HG03196 (cell line): ENCODE measurements around the gene RASGRF1.
"Not testable (repeated sequence)": the region's sequence is repeated elsewhere in the genome, so short reads cannot be mapped to it uniquely, and the experiment has no call there.

Experiments
- ATAC-seq: cut with Tn5 transposase; IDR thresholded peaks from one replicate; pipeline ENCODE4 v1.9.1; 2021; ENCODE audit not compliant: unreplicated experiment

The RASGRF1 gene

DNA sequence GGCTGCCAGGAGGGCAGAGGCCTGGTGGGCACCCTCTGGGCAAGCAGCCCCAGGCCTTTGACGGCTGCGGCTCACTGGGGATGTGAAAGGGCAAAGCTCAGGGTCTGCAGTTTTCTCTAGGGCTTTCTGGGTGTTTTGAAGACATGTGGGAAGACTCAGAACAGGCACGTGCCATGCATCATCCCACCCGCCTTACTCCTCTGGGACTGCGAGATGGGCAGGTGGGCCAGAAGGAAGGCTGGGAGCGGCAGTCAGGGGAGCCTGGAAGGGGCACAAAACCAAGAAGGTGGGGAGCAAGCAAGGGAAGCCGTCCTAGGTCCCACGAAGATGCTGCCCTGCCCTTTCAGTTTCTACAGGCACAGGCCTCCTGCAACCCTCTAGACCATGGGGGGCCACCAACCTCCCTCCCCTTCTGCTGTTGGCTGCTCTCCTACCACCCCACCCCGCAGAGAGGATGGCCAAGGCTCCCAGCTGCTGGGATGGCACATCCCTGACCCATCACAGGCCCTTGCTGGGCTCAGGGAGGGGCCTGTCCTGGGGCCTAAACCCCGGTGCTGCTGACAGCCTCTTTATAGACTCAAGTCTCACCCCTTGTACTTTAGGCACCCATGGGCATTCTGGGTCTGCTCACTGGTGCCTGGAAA is 73.9 kb downstream of the RASGRF1 start:
- no peak for ATAC-seq

DNA sequence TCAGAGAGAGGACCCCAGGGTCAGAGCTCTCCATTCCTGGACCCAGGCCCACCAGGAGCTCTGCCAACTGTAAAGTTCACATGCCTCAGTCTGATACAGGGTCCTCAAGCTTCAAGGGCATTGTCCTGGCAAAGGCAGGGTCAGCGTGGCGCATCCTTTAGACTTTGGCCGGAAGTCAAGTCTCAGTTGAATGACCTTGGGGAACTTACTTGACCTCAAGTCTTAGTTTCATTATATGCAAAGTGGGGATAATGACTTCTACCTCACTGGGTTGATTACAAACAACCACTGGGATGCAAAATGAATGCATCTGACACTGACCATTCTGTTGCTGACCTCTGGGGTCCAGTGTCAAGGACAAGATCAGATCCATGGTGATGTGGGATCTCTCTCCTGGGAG is 75.2 kb downstream of the RASGRF1 start:
- no peak for ATAC-seq

DNA sequence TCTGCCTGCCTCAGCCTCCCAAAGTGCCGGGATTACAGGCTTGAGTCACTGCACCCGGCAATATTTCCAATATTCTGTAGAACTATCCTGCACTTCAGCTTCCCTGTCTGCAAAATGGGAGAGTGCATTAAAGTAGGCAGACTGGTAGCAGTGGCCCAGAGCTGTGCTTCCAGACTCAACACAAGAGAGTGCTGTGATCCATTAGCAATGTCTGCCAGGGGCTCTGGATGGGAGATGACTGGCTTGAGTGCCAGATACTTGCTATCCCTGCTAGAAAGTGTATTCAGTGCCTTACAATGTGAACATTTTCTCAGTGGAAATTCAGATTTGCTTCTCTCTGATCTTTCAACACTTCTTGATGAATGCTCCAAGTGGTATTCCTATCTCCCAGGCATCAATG is 80.3 kb downstream of the RASGRF1 start:
- ATAC-seq = no peak

DNA sequence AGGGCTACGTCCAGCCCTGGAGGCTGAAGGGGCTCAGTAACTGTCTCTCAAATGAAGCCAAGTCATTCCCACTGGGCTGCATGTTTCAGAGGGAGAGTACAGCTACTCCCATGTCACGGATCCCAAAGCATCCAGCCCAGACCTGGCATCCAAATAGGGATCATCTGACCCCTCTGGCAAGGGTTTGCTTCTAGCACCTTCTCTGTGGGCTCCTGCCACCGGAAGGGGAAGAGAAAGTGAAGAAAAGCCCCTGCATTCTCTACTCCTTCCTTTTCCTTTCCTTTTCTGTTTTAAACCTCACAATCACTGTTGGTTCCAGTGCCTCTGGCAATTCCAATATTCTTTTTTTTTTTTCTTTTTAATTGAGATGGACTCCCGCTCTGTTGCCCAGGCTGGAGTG is 81.2 kb downstream of the RASGRF1 start:
- no peak for ATAC-seq

DNA sequence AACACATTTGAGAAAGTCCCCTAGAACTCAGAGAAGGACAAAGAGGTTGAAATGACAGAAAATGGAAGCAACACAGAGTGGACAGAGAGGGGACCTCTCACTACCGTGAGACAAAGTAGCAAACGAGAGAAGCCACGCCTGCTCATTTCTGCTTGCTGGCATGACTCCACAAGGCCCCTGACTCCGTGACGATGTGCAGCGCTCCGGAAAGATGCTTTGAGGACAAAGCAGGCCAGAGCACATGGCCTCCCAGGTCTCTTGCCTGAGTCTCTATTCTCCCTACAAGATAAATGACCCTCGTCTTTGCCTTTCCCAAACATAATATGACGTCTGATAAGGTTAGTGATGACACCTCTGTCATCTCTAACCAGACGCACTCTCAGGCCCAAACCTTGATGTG is 81.9 kb downstream of the RASGRF1 start:
- no peak for ATAC-seq

DNA sequence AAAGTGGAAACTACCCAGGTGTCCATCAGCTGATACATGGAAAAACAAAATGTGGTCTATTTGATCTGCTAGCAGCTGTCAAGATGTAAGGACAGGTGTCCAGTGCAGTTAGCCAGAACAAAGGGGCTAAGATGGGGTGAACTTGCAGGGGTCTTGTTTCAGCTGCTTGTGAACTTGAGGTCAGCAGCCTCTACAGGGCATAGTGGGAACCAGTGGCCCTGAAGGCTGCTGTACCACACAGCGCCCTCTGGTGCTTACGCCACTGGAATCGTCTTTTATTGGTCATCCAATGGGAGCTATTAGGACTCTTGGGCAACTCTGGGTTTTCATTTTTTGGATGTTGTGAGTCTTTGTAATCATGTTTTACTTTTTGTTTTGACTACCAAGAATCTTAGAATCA is 83.5 kb downstream of the RASGRF1 start:
- no peak for ATAC-seq

DNA sequence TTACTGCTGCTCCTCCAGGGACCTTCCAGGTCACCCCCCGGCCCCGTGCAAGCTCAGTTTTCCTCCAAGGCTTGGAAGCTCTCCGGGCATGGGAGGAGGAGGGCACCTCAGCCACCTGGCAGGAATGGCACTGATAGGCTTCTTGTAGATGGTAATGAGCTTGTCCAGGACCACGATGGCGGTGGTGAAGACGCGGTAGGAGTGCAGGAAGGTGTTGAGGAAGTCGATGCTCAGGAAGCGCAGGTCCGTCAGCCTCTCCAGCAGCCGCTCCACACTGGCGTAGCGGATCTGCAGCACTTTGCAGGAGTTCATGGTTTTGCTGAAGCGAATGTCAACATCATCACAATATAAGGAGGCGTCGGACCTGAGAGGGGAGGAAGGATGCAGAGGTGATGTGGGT is 84.5 kb downstream of the RASGRF1 start:
- no peak for ATAC-seq

DNA sequence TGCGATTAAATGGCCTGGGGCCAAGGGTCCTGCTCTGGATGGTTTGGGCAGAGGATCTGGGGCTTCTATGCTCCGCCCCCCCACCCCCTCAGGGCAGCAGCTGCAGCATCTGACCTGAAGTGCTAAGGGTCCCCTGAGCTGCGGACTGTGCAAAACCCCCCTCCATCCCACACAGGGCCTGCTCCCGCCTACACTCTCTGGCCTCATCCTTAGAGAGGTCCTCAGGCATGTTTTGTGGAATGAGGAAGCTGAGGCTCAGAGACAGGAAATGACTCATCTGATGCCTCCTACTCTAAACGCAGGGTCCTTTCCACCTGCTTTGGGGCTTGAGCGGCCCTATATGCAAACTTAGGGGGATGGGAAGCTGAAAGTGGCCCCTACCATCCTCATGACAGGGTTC is 86.2 kb downstream of the RASGRF1 start:
- peak; percentile 79 for ATAC-seq

DNA sequence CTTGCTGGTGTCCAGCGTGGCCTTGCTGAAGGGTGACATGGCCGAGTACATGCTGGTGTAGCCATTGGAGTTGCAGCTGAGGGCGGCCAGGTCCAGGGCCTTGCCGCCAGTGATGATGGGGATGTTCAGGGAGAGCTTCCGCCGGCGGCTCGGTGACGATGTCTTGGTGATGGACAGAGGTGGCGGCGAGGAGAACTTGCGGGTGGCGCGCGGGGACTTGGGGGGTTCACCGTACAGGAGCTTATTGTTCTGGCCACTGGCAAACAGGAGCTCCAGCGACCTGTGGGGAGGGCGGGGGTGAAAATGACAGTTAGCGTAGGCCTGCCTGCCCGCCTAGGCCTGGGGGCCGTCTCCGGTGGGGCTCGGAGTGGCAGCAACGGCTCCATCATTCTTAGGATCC is 86.7 kb downstream of the RASGRF1 start:
- ATAC-seq = no peak

DNA sequence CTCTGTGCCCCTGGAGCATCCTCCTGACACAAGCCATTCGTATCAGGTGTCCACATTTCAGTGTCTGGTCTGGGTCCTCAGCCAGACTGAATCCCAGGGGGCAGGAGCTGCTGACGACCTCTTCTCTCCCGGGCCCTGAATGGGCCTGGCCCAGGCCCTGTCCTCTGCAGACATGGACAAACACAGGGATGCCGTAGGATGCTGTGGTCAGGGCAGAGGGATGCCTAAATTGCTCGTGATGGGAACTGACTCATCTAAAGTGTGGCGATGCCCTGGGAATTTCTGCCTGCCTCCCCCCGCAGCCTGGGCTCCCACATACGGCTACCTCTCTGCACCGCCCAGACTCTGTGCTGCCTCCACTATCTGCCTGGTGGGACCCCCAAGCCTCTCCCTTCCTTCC is 87.3 kb downstream of the RASGRF1 start:
- ATAC-seq = no peak

DNA sequence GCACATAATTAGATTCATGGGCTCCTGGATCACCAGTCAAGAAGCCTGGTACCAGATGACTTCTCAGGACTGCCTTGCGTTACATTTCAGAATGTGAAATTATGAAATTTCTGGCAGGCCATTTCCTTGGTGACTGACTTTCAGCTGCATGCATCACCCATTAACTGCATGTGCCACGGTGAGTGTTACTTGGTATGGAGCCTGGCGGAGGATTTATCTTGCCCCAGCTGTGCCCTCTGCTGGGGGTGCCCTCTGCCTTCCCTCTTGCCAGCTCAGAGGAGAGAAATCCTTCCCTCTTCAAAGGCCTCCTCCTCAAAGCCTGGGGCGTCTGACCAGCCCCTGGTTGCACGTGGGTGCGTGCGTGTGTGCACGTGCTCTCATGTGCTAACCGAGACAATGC is 88.0 kb downstream of the RASGRF1 start:
- no peak for ATAC-seq

DNA sequence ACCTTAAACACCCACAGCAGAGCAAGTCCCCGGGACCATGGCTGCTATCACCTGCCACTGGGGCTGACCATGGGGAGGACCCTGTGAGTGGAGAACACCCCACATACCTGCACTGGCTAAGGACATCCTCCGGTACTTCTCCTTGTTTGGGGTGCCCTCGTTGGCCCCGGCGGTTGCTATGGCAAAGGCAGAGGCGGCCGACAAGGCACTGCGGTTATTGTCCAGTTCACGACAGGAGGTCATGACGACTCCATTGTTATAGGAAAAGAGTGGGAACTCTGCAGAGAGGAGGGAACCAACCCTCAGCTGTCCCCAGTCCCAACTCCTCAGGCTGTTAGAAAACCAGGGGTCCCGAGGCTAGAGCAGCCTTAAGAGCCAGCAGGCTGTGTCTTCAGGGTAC is 90.9 kb downstream of the RASGRF1 start:
- ATAC-seq = no peak

DNA sequence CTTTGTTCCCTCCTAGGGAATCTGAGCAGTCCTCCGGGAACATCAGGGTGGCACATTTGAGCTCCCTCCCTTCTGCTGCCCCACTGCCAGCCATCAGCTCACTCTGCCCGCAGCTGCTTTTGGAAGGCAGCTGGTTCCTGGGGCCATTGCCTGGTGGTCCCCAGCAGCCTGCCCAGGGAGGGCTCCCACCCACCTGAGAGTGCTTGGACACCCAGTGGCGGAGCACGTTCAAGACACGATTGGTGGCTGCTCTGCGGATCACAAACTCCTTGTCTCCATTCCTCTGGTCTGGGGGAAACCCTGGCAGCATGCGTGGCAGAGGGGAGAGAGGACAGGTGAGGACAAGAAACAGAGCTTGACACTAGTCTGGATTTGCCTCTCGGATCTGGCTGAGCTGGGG is 92.1 kb downstream of the RASGRF1 start:
- no peak for ATAC-seq

DNA sequence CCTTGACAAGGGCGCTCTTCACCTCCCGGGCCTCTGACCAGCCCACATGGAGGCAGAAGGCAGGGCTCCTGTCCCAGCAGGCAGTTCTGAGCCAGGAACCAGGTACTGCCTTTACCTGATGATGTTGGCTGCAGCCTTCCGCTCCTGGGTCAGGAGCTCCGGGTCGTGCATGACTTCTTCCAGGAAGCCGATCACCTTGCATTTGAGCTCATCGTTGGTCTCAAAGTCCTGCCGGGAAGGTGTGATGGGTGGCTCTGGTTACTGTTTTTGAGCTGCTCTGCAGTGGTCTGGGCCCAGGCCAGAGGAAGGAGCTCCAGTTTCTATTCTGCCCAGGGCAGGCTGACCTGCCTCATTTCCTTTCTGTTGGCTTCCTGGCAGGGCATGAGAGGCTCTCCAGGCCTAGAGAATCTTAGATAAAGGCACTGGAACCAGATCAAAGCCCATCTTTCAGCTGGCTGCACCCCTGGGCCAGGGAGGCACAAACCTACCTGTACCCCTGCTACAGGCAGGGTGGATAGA is 92.5 kb downstream of the RASGRF1 start:
- ATAC-seq = no peak

DNA sequence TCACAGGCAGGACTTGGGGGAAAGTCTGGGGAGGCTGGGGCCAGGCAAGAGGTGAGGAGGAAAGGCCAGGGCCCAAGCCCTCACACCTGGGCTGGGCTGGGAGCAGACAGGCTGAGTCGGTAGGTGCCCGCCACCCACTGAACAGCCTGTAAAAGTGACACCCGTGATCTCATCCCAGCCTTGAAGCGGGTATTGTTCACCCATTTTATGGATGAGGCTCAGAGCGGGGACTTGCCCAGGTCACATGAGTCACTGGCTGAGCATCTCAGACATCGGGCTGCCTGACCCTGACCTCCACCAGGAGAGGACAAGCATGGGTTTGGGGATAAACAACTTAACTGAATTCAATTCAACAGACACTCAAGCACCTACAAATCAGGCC is 93.7 kb downstream of the RASGRF1 start:
- no peak for ATAC-seq

DNA sequence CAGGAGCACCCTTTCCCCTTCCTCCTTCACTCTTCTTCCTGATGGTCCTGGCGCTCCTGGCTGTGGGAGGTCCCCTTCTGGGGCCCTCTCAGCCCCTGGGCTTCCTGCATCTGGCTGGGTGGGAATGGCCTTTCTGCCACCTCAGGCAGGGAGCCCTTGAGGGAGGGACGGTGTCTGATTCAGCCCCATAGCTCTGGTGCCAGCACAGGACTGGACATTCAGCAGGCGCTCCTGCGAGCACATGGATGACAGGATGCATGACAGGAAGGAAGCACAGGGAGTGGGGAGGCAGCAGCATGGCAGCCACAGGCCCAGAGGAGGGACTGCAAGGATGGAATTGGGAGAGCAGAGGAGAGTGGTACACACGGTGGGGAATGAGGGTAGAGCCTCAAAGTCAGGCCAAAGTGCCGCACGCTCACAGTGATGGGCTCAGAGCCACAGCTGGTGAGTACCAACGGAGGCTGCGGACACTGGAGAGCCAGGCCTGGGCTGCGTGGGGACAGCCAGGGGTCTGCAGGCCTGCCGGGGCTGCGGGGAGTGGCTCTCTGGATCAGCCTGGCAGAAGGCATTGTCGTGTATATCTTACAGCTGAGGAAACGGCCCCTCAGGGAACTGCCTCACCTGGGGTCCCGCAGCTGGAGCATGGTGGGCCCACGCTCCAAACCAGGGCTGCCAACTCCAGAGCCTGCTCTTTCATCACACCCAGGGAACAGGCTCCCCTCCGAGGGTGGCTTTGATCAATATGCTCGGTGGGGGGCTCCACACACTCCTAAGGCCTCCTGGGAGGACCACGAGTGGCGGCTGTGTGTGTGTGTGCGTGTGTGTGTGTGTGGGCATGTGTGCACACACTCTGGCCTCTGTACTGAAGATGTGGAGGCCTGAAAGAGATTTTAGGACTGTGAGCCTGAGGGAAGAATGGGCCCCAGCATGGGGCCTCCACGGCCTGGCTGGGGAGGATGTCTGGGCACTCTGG is 94.4 kb downstream of the RASGRF1 start:
- ATAC-seq = no peak

DNA sequence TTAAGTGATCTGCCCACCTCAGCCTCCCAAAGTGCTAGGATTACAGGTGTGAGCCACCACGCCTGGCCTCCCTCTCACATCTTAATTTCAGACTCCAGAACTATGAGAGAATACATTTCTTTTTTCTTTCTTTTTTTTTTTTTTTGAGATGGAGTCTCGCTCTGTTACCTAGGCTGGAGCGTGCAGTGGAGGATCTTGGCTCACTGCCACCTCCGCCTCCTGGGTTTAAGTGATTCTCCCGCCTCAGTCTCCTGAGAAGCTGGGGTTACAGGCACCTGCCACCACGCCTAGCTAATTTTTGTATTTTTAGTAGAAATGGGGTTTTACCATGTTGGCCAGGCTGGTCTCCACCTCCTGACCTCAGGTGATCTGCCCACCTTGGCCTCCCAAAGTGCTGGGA is 95.4 kb downstream of the RASGRF1 start:
- not testable (repeated sequence) for ATAC-seq

DNA sequence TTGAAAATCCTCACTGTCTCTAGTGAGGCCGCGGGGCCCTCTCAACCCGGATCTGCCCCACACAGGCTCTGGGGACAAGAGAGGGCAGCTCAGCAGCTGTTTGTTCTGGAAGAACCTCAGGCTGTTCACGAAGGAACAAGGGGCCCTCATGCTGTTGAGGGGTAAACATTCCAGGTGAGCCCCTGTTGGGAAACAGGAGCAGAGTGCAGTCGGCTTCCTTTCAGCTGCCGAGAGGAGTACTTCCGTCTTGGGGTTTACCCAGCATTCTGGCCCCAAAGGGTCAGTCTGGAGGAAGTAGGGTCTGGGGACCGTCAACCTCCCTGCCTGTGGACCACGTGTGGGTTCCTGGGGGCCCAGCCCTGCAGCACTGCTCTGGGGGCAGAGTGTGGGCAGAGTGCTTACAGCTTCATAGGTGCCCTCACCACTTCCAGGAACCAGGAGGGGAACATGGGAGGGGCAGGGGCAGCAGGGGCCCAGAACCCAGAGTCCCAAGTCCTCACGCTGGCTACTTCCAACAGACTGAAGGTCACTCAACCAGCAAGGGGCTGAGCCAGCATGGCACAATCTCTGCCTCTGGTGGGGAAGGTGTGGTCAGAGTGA is 96.5 kb downstream of the RASGRF1 start:
- ATAC-seq = no peak

DNA sequence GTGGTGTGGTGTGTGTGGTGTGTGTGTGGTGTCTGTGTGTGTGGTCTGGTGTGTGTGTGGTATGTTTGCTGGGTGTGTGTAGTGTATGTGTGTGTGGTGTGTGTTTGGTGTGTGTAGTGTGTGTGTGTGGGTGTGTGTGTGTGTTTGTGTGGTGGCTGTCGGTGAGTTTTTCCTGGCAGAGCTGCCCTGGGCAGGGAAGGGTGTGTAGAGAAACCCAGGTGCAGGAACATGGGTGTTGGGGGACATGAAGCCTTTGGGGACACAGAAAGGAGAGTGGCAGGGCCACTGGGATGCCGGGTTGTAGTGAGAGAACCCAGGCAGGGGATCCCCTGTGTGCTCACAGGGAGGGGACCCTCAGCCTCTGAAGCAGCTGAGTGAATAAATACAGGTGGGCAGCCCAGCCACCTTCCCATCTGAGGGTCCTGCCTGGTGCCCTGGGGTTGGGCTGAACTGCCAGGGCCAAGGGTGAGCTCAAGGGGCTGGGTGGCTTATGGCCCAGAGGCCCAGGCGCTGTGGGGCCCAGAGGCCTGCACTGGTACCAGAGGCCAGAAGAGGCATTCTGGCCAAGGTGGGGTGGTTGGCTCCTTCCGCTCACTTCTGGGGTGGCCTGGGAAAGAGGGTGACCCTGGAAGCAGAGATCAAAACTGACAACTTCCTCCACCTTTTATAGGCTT is 97.2 kb downstream of the RASGRF1 start:
- no peak for ATAC-seq

DNA sequence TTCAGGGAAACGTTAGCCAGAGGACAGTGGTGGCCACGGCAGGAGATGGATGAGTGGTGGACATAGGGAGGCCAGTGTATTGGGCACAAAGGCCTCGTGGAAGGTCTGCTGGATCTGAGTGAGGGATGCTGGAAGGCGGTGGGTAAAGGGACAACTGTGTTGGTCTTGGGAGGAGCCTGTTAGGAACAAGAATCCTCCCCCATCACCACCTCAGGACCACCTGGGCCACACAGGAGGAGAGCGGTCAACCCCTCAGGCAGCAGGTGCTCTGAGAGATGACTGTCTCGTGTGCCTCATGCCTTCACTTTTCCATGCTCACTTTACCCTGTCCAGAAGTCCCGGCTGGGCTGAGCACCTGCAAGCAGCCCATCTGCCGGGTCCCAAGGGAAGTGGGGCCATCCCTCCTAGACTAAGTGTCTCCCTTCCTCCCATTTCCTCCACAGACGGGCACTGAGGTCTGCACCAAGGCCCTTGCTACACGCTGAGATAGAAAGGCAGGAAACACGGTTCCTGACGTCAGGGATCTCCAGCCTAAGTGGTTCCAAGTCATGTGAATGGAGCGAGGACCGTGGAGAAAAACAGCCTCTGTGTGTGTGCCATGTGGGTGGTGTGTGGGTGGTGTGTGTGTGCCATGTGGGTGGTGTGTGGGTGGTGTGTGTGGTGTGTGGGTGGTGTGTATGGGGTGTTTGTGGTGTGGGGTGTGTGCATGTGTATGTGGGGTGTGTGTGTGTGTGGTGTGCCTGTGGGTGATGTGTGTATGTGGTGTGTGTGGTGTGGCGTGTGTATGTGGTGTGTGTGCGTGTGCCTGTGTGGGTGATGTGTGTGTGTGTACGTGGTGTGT is 97.9 kb downstream of the RASGRF1 start:
- no peak for ATAC-seq
